Skin epidermis (tissue), 12 donors: ENCODE measurements around the gene DIS3L2.

Experiments
- H3K27ac ChIP-seq, 21 experiments: fragments of 200-600 bp; sonication (generic) in 11 of 21; one replicate each; pipeline ENCODE4 v1.5.0; 2020; ENCODE audit warnings: mild to moderate bottlenecking in 3 of 21, inconsistent platforms in 2 of 21, moderate library complexity in 2 of 21
- H3K4me3 ChIP-seq, 7 experiments: fragments of 200-600 bp; sonication (generic) in 2 of 7; one replicate each; pipeline ENCODE4 v1.5.0; 2020; ENCODE audit warnings: inconsistent platforms in 2 of 7, mild to moderate bottlenecking in 2 of 7, moderate library complexity in 1 of 7

The DIS3L2 gene

GRCh38 chr2:231961349-231962166 lies at the start of gene DIS3L2:
TSS of gene DIS3L2 (plus strand) at chr2:231961713. CDS start at chr2:232014928, 53,215 bp downstream.
- Histone ChIP-seq H3K4me3 (peak within 1 kb of the TSS; percentile 70 to 97 (median 86)), H3K27ac (peak within 1 kb of the TSS; percentile 58 to 98 (median 90))

- no peak overlapping the region for H3K27ac ChIP-seq
- H3K4me3 ChIP-seq, result no peak overlapping the region
Measured at GRCh38 chr2:231914077-231914690, 47.3 kb upstream of the DIS3L2 start.

GRCh38 chr2:231917280-231918066 lies 44.0 kb upstream of the DIS3L2 start:
- no peak overlapping the region for H3K4me3 ChIP-seq
- H3K27ac ChIP-seq, result no peak overlapping the region

GRCh38 chr2:231918501-231919330 lies 42.8 kb upstream of the DIS3L2 start:
- Histone ChIP-seq H3K27ac (no peak overlapping the region), H3K4me3 (no peak overlapping the region)

GRCh38 chr2:231919341-231920035 lies 42.0 kb upstream of the DIS3L2 start:
- H3K4me3 ChIP-seq, result no peak overlapping the region

GRCh38 chr2:231920366-231920765 lies 41.1 kb upstream of the DIS3L2 start:
- Histone ChIP-seq H3K27ac (no peak overlapping the region), H3K4me3 (no peak overlapping the region)

More at GRCh38 chr2:231919341-231920035, 42.0 kb upstream of the DIS3L2 start:
- H3K27ac ChIP-seq, result no peak overlapping the region

- no peak overlapping the region for H3K4me3 ChIP-seq
- no peak overlapping the region for H3K27ac ChIP-seq
Measured at GRCh38 chr2:231920795-231921194, 40.7 kb upstream of the DIS3L2 start.

- H3K27ac ChIP-seq, result no peak overlapping the region
- H3K4me3 ChIP-seq, result no peak overlapping the region
Measured at GRCh38 chr2:231922311-231923009, 39.1 kb upstream of the DIS3L2 start.

GRCh38 chr2:231923010-231923344 lies 38.5 kb upstream of the DIS3L2 start:
- no peak overlapping the region for H3K27ac ChIP-seq
- H3K4me3 ChIP-seq, result no peak overlapping the region

- no peak overlapping the region for H3K4me3 ChIP-seq
Measured at GRCh38 chr2:231923951-231924888, 37.3 kb upstream of the DIS3L2 start.

GRCh38 chr2:231924889-231925275 lies 36.6 kb upstream of the DIS3L2 start:
- H3K4me3 ChIP-seq, result peak overlapping the region in 5 of 7 experiments; percentile 25 to 49 (median 35)

More at GRCh38 chr2:231923951-231924888, 37.3 kb upstream of the DIS3L2 start:
- no peak overlapping the region for H3K27ac ChIP-seq

GRCh38 chr2:231925303-231926179 lies 36.0 kb upstream of the DIS3L2 start:
- H3K27ac ChIP-seq, result no peak overlapping the region
- H3K4me3 ChIP-seq, result peak overlapping the region; percentile 11 to 49 (median 29)

More at GRCh38 chr2:231924889-231925275, 36.6 kb upstream of the DIS3L2 start:
- no peak overlapping the region for H3K27ac ChIP-seq

GRCh38 chr2:231926180-231926741 lies 35.3 kb upstream of the DIS3L2 start, which contains the start of gene NPPC:
TSS of gene NPPC (minus strand) at chr2:231926396. CDS start at chr2:231926249, 147 bp downstream.
- Histone ChIP-seq H3K27ac (no peak within 1 kb of the TSS), H3K4me3 (peak within 1 kb of the TSS; percentile 11 to 49 (median 29))

- peak overlapping the region in 5 of 7 experiments; percentile 22 to 49 (median 35) for H3K4me3 ChIP-seq
- H3K27ac ChIP-seq, result no peak overlapping the region
Measured at GRCh38 chr2:231926761-231927565, 34.5 kb upstream of the DIS3L2 start.

- Histone ChIP-seq H3K4me3 (no peak overlapping the region), H3K27ac (no peak overlapping the region)
Measured at GRCh38 chr2:231927566-231927890, 34.0 kb upstream of the DIS3L2 start.
